ENCODE data around the gene WFDC6. TPM values are rescaled to one million over a fixed set of nuclear protein-coding genes. Genes with fewer than 3 reads are reported as not detected.
"Not testable (repeated sequence)": the region's sequence is repeated elsewhere in the genome, so short reads cannot be mapped to it uniquely, and the experiment has no call there.

WFDC6 gene
- total and polyA plus RNA-seq, 11 donors, result not detected

- WGBS, 4 donors, result 76 to 85% (median 85%) methylated on average over 3 of the region's 3 CpGs
- TF ChIP-seq CTCF (IDR thresholded peaks at IDR 0.05) (no peak), POLR2A (IDR thresholded peaks at IDR 0.05) (no peak)
- no peak for DNase-seq
These were observed 36.6 kb upstream of the WFDC6 start for GRCh38 chr20:45575931-45576330.

GRCh38 chr20:45569650-45570049 is 30.4 kb upstream of the WFDC6 start:
- H3K27me3 ChIP-seq; ATAC-seq; H3K4me1 ChIP-seq; H3K36me3 ChIP-seq; H3K9me3 ChIP-seq; H3K27ac ChIP-seq; H3K4me3 ChIP-seq; intact Hi-C loops (cut with DNase I); DNase-seq: not testable (repeated sequence)
- 76 to 90% (median 84%) methylated on average over 1 of the region's 1 CpG for WGBS, 4 donors

More at GRCh38 chr20:45575931-45576330, 36.6 kb upstream of the WFDC6 start:
- no peaks in the 10 kb centered on the region for H3K36me3 ChIP-seq
- intact Hi-C loops (cut with DNase I), result no loop called here
- no peaks in the 10 kb centered on the region for H3K4me1 ChIP-seq
- H3K4me3 ChIP-seq, result no peak overlapping the region
- no peak for ATAC-seq
- peaks cover 0 to 11% (median 0%) of the 10 kb centered on the region in 9 donors for H3K27me3 ChIP-seq
- no peak overlapping the region for H3K27ac ChIP-seq
- H3K9me3 ChIP-seq, result no peaks in the 10 kb centered on the region

- WGBS, 4 donors, result 76 to 88% (median 85%) methylated on average over 2 of the region's 2 CpGs
- Histone ChIP-seq H3K27me3 (peaks cover 0 to 23% (median 0%) of the 10 kb centered on the region in 9 donors), H3K36me3 (no peaks in the 10 kb centered on the region), H3K27ac (no peak overlapping the region), H3K4me3 (no peak overlapping the region), H3K4me1 (no peaks in the 10 kb centered on the region), H3K9me3 (peaks cover 0 to 4% (median 0%) of the 10 kb centered on the region in 12 donors)
- ATAC-seq (no peak), DNase-seq (no peak)
- TF ChIP-seq POLR2A (IDR thresholded peaks at IDR 0.05), result no peak
- TF ChIP-seq CTCF (IDR thresholded peaks at IDR 0.05), result no peak
- intact Hi-C loops (cut with DNase I), result no loop called here
These were observed 25.5 kb upstream of the WFDC6 start for GRCh38 chr20:45564760-45565276.

GRCh38 chr20:45555198-45555597 is 15.9 kb upstream of the WFDC6 start:
- H3K27me3 ChIP-seq, result peaks cover 0 to 6% (median 2%) of the 10 kb centered on the region in 9 donors
- H3K4me3 ChIP-seq, result no peak overlapping the region
- ATAC-seq (no peak), DNase-seq (no peak)
- H3K9me3 ChIP-seq, result peaks cover 0 to 3% (median 0%) of the 10 kb centered on the region in 12 donors
- WGBS, 4 donors, result 76 to 89% (median 82%) methylated on average over 1 of the region's 1 CpG
- intact Hi-C loops (cut with DNase I), result no loop called here
- no peaks in the 10 kb centered on the region for H3K36me3 ChIP-seq
- H3K27ac ChIP-seq, result no peak overlapping the region
- no peak for TF ChIP-seq POLR2A (IDR thresholded peaks at IDR 0.05)
- TF ChIP-seq CTCF (IDR thresholded peaks at IDR 0.05), result no peak
- no peaks in the 10 kb centered on the region for H3K4me1 ChIP-seq

- TF ChIP-seq POLR2A (IDR thresholded peaks at IDR 0.05) (no peak), CTCF (IDR thresholded peaks at IDR 0.05) (no peak)
- no peak overlapping the region for H3K4me3 ChIP-seq
- WGBS, 4 donors, result 56 to 81% (median 71%) methylated on average over 2 of the region's 2 CpGs
- intact Hi-C loops (cut with DNase I), result no loop called here
- H3K4me1 ChIP-seq, result no peaks in the 10 kb centered on the region
- no peaks in the 10 kb centered on the region for H3K36me3 ChIP-seq
- peaks cover 0 to 3% (median 0%) of the 10 kb centered on the region in 12 donors for H3K9me3 ChIP-seq
- peaks cover 0 to 8% (median 0%) of the 10 kb centered on the region in 9 donors for H3K27me3 ChIP-seq
- ATAC-seq (no peak), DNase-seq (no peak)
- H3K27ac ChIP-seq, result no peak overlapping the region
These were observed 13.2 kb upstream of the WFDC6 start for GRCh38 chr20:45552456-45552855.

All from heart left ventricle (tissue), 16 donors.